OCI-LY7 (cell line): ENCODE data around the gene ENGASE. TPM values are rescaled to one million over a fixed set of nuclear protein-coding genes. Genes with fewer than 3 reads are reported as not detected.

Experiments
- BruUV-seq: library from RNA; stranded (reverse); fragments of 400-500 nt; replicated peaks from 2 replicates; lab custom pipeline; 2021; lab: Mats Ljungman, UMichigan
- CTCF ChIA-PET: fragments of 300-600 bp; sonication (Branson Sonifier 250); formaldehyde crosslinking; loops from one replicate; lab custom pipeline; 2022; ENCODE audit warnings: antibody characterized with exemption; ENCODE audit not compliant: unreplicated experiment; lab: Charles Lee
- POLR2A ChIA-PET: fragments of 300-600 bp; sonication (Branson Sonifier 250); formaldehyde crosslinking; loops from one replicate; lab custom pipeline; 2022; ENCODE audit warnings: antibody characterized with exemption; lab: Charles Lee
- DNase-seq: peaks from one replicate; pipeline ENCODE4 v3.0.0-alpha.2; 2015; ENCODE audit warnings: low spot score
- H2AFZ ChIP-seq: fragments of 200-600 bp; sonication (generic), shearing (Covaris generic); 2 replicates; pipeline ENCODE4 v1.6.1; 2014; ENCODE audit warnings: mild to moderate bottlenecking, antibody characterized with exemption, low read length, moderate library complexity
- H3K27ac ChIP-seq: fragments of 200-600 bp; sonication (generic); 2 replicates; pipeline ENCODE4 v1.5.1; 2014; ENCODE audit warnings: mixed run types, low read depth, mild to moderate bottlenecking, moderate library complexity, low read length, inconsistent platforms; ENCODE audit not compliant: poor library complexity, severe bottlenecking
- H3K36me3 ChIP-seq: fragments of 200-600 bp; sonication (generic); 2 replicates; pipeline ENCODE4 v1.6.1; 2014; ENCODE audit warnings: mild to moderate bottlenecking, antibody characterized with exemption, low read length, moderate library complexity, mixed read lengths; ENCODE audit not compliant: insufficient read depth
- H3K4me1 ChIP-seq: fragments of 200-600 bp; sonication (generic); 2 replicates; pipeline ENCODE4 v1.5.1; 2014; ENCODE audit warnings: mild to moderate bottlenecking, low read length; ENCODE audit not compliant: insufficient read depth, poor library complexity, severe bottlenecking
- H3K4me2 ChIP-seq: fragments of 200-600 bp; sonication (generic); 2 replicates; pipeline ENCODE4 v1.6.1; 2014; ENCODE audit warnings: mild to moderate bottlenecking, low read length
- H3K4me3 ChIP-seq: fragments of 200-600 bp; sonication (generic); 2 replicates; pipeline ENCODE4 v1.5.1; 2014; ENCODE audit warnings: mild to moderate bottlenecking, low read depth, low read length; ENCODE audit not compliant: poor library complexity, severe bottlenecking
- H3K79me2 ChIP-seq: fragments of 200-600 bp; sonication (generic); 2 replicates; pipeline ENCODE4 v1.6.1; 2016; ENCODE audit warnings: low read depth, mild to moderate bottlenecking, low read length, moderate library complexity, mixed read lengths; ENCODE audit not compliant: insufficient read depth
- H3K9me2 ChIP-seq: fragments of 200-600 bp; sonication (generic); 2 replicates; pipeline ENCODE4 v1.6.1; 2016; ENCODE audit warnings: mild to moderate bottlenecking, low read length, mixed read lengths; ENCODE audit not compliant: insufficient read depth
- H3K9me3 ChIP-seq: fragments of 200-600 bp; sonication (generic); 2 replicates; pipeline ENCODE4 v1.6.1; 2014; ENCODE audit warnings: mild to moderate bottlenecking, mixed run types, low read length, mixed read lengths
- H4K20me1 ChIP-seq: fragments of 200-600 bp; sonication (generic); 2 replicates; pipeline ENCODE4 v1.6.1; 2014; ENCODE audit warnings: mild to moderate bottlenecking, antibody characterized with exemption, low read length, moderate library complexity, mixed read lengths; ENCODE audit not compliant: insufficient read depth
- CTCF ChIP-seq: fragments of 200-600 bp; sonication (generic); conservative IDR thresholded peaks from 2 replicates; pipeline ENCODE4 v1.5.1; 2014; ENCODE audit warnings: mild to moderate bottlenecking, antibody characterized with exemption, low read length, moderate library complexity, mixed read lengths
- EZH2phosphoT487 ChIP-seq: fragments of 200-600 bp; sonication (generic); IDR thresholded peaks from 2 replicates; pipeline ENCODE4 v1.6.1; 2018; ENCODE audit warnings: low read depth, borderline replicate concordance, mild to moderate bottlenecking, mixed run types, antibody characterized with exemption, low read length, moderate library complexity, mixed read lengths
- intact Hi-C: fragments of 100-400 bp; cut with micrococcal nuclease; formaldehyde crosslinking; loops from one replicate; pipeline ENCODE4 v1.10.0; 2022; ENCODE audit not compliant: unreplicated experiment
- total RNA-seq, 2 experiments: library from RNA; depleted of rRNA in 1 of 2; stranded (reverse); fragments of >200 nt in 1 of 2; shearing (Covaris generic) in 1 of 2; gene quantifications; 2 replicates each; pipeline ENCODE4 v1.2.3, GENCODE V29; 2014 to 2022

ENGASE gene
- total RNA-seq, 2 experiments from 2014 or later = 8.4 to 35.1 TPM

GRCh38 chr17:79088247-79088996, 13.8 kb downstream of the ENGASE start:
- no peak for DNase-seq
- Histone ChIP-seq H3K27ac (no peak overlapping the region), H3K9me2 (no peaks in the 10 kb centered on the region), H3K4me2 (no peak overlapping the region), H3K4me3 (no peak overlapping the region), H2AFZ (no peak overlapping the region), H4K20me1 (no peaks in the 10 kb centered on the region), H3K36me3 (no peaks in the 10 kb centered on the region), H3K4me1 (no peaks in the 10 kb centered on the region), H3K79me2 (no peaks in the 10 kb centered on the region), H3K9me3 (no peaks in the 10 kb centered on the region)
- ChIA-PET CTCF (interaction anchor here (1.0 to 1.1 kb wide), 2 partner anchors 16 to 305 kb away, joined by 3 to 4 read pairs; no protein-coding TSS in a partner anchor), POLR2A (no interaction called here)
- intact Hi-C loops = loop anchor here (5.0 kb wide), 1 partner anchor 99 kb away; no protein-coding TSS in a partner anchor
- no TSS peak for BruUV-seq
- TF ChIP-seq EZH2phosphoT487 (no peak), CTCF (no peak)

- no peak for DNase-seq
- Histone ChIP-seq H2AFZ (no peak overlapping the region), H4K20me1 (no peaks in the 10 kb centered on the region), H3K4me2 (no peak overlapping the region), H3K4me3 (no peak overlapping the region), H3K4me1 (no peaks in the 10 kb centered on the region), H3K27ac (no peak overlapping the region), H3K79me2 (no peaks in the 10 kb centered on the region), H3K9me3 (no peaks in the 10 kb centered on the region), H3K36me3 (no peaks in the 10 kb centered on the region), H3K9me2 (no peaks in the 10 kb centered on the region)
- no TSS peak for BruUV-seq
- ChIA-PET POLR2A (no interaction called here), CTCF (interaction anchor here (1.0 kb wide), 1 partner anchor 304 kb away, joined by 4 read pairs; no protein-coding TSS in a partner anchor)
- intact Hi-C loops = loop anchor here (5.0 kb wide), 1 partner anchor 98 kb away; no protein-coding TSS in a partner anchor
- TF ChIP-seq CTCF (no peak), EZH2phosphoT487 (no peak)
Measured at GRCh38 chr17:79088997-79089328, 14.3 kb downstream of the ENGASE start.
